ENCODE results near the gene CHRNA3.

DNA sequence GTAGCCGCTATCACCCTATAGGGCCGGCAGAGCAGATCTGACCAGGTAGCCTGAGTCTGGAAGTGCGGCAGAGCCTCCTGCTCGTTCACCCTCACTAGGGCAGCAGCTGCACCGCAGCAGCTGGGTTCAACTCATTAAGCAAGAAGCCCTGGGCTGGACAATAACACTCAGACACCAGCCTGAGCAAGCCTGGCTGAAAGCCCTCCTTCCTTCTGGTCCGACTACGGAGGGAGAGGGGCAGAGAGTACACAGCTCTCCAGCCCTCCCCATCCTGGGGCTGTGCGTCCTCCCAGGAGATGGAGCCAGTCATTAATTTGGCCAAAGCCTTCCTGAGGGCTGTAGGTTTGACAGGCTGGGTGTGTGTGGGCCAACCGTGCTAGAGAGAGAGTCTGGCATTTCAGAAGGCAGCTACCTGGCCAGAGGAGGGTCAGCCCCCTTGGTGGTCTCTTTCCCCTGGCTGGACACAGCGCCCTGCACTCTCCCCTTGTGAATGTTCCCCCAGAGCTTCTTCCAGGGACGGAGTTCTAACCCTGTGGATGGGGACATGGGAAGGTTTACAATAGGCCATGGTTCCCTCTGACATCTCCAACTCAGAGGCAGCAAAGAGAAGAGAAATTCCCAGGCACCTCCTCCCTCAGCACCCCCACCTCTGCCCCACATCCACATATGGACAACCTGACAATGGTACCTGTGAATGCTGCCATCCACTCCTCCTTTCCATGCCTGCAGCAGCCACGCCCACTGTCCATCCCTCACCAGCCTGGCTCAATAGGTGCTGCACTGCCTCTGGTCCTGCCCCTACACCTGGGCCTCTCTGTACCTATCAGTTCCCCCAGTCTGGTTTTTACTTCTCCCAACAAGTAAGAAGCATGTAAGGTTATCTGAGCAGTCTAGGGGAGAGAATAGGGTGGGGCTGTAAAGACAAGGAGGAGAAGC, 13.7 kb upstream of the CHRNA3 start:
- TF ChIP-seq POLR2AphosphoS5 (IDR thresholded peaks at IDR 0.05) (no peak), CTCF (IDR thresholded peaks at IDR 0.05; ENCODE audit: poor library complexity, severe bottlenecking) (no peak), RAD21 (conservative IDR thresholded peaks at IDR 0.05) (no peak), EZH2 (IDR thresholded peaks at IDR 0.05; ENCODE audit: borderline replicate concordance, insufficient read depth, low read length, poor library complexity, severe bottlenecking) (no peak), REST (IDR thresholded peaks at IDR 0.05; ENCODE audit: borderline replicate concordance) (no peak)
